Measurements from ENCODE around the gene ARID1A. TPM values are rescaled to one million over a fixed set of nuclear protein-coding genes. Genes with fewer than 3 reads are reported as not detected.
"Not testable (repeated sequence)": the region's sequence is repeated elsewhere in the genome, so short reads cannot be mapped to it uniquely, and the experiment has no call there.

ARID1A gene
- total RNA-seq, 1 donor from 2014 or later, result 160 TPM

DNA sequence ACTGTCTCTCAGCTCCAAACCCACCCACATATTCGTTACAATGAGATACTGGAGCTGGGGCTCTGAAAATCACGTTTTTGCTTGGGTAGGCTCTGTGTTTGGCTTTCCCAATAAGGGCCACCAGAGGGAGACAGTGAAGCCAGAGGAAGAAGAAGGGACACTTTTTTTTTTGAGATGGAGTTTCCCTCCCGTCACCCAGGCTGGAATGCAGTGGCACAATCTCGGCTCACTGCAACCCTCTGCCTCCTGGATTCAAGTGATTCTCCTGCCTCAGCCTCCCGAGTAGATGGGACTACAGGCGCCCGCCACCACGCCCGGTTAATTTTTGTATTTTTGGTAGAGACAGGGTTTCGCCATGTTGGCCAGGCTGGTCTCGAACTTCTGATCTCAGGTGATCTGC, 114.3 kb downstream of the ARID1A start:
- not testable (repeated sequence) for H3K27ac Mint-ChIP-seq; H3K4me1 Mint-ChIP-seq; H3K4me3 Mint-ChIP-seq; H3K9me3 Mint-ChIP-seq; H3K27me3 Mint-ChIP-seq (ENCODE audit: low read depth); H3K36me3 Mint-ChIP-seq
- TF ChIP-seq, protein P1, sequence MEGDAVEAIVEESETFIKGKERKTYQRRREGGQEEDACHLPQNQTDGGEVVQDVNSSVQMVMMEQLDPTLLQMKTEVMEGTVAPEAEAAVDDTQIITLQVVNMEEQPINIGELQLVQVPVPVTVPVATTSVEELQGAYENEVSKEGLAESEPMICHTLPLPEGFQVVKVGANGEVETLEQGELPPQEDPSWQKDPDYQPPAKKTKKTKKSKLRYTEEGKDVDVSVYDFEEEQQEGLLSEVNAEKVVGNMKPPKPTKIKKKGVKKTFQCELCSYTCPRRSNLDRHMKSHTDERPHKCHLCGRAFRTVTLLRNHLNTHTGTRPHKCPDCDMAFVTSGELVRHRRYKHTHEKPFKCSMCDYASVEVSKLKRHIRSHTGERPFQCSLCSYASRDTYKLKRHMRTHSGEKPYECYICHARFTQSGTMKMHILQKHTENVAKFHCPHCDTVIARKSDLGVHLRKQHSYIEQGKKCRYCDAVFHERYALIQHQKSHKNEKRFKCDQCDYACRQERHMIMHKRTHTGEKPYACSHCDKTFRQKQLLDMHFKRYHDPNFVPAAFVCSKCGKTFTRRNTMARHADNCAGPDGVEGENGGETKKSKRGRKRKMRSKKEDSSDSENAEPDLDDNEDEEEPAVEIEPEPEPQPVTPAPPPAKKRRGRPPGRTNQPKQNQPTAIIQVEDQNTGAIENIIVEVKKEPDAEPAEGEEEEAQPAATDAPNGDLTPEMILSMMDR (IDR thresholded peaks at IDR 0.05; ENCODE audit: unreplicated experiment), result peak; percentile 59
- DNase-seq (ENCODE audit: low spot score in 2 of 2, unreplicated experiment in 2 of 2), result peak in 1 of 2 experiments; percentile 55

DNA sequence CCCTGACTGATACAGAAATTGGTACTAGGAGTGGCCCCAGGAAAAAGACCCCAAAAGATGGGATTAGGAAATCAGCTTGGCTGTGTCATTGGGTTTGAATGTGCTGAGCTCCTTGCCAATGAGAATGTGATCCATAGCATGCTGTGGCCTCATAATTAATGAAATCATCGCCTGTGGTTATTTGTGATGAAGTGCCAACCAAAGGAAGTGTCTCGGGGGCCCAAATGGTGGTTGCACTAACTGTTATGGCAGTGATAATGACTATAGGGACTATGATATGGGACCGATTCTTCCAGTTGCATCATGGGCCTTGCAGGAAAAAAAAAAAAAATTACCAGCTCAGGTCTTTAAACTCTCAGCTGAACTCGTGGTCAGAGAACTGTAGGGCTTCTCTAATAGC, 115.2 kb downstream of the ARID1A start:
- Mint-ChIP-seq H3K4me1 (no peaks in the 10 kb centered on the region), H3K27me3 (ENCODE audit: low read depth) (no peaks in the 10 kb centered on the region), H3K4me3 (no peak overlapping the region), H3K36me3 (no peaks in the 10 kb centered on the region), H3K9me3 (no peaks in the 10 kb centered on the region), H3K27ac (no peak overlapping the region)
- TF ChIP-seq, protein P1 (IDR thresholded peaks at IDR 0.05; ENCODE audit: unreplicated experiment), result no peak
- no peak for DNase-seq (ENCODE audit: low spot score in 2 of 2, unreplicated experiment in 2 of 2)

DNA sequence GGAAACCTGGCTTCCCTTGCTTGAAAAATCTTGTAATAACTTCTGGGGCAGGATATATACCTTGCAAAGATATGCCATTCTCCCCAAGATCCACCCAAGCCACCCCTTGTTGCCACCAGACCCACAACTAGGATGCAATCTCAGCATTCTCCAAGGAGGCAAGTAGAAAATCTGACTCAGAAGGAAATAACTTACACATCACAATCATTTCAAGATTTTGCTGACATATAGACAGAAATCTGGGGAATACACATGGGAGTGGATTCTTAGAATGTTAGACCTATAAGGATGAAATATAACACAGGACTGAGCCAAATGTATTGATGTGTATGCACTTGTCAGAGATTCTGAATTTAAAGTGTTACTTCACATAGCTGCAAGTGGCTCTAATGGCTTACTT, 115.9 kb downstream of the ARID1A start:
- TF ChIP-seq, protein P1 (IDR thresholded peaks at IDR 0.05; ENCODE audit: unreplicated experiment), result no peak
- Mint-ChIP-seq H3K4me3 (no peak overlapping the region), H3K27me3 (ENCODE audit: low read depth) (no peaks in the 10 kb centered on the region), H3K4me1 (no peaks in the 10 kb centered on the region), H3K9me3 (no peaks in the 10 kb centered on the region), H3K36me3 (no peaks in the 10 kb centered on the region), H3K27ac (no peak overlapping the region)
- no peak for DNase-seq (ENCODE audit: low spot score in 2 of 2, unreplicated experiment in 2 of 2)

DNA sequence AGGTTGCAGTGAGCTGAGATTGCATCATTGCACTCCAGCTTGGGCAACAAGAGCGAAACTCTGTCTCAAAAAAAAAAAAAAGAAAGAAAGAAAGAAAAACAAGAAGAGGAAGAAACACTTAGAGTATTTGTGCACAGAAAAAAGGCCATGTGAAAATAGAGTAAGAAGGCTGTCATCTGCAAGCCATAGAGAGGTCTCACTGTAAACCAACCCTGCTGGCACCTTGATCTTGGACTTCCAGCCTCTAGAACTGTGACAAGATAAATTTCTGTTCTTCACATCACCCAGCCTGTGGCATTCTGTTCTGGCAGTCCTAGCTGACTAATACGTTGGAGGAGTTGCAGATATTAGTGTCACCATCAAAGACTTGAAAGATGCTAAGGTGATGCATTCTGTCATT, 118.6 kb downstream of the ARID1A start:
- no peak for DNase-seq (ENCODE audit: low spot score in 2 of 2, unreplicated experiment in 2 of 2)
- no peaks in the 10 kb centered on the region for H3K9me3 Mint-ChIP-seq
- TF ChIP-seq, protein P1 (IDR thresholded peaks at IDR 0.05; ENCODE audit: unreplicated experiment), result no peak
- H3K36me3 Mint-ChIP-seq, result peaks cover 4% of the 10 kb centered on the region
- no peak overlapping the region for H3K4me3 Mint-ChIP-seq
- H3K27ac Mint-ChIP-seq, result no peak overlapping the region
- no peaks in the 10 kb centered on the region for H3K4me1 Mint-ChIP-seq
- H3K27me3 Mint-ChIP-seq (ENCODE audit: low read depth), result no peaks in the 10 kb centered on the region

DNA sequence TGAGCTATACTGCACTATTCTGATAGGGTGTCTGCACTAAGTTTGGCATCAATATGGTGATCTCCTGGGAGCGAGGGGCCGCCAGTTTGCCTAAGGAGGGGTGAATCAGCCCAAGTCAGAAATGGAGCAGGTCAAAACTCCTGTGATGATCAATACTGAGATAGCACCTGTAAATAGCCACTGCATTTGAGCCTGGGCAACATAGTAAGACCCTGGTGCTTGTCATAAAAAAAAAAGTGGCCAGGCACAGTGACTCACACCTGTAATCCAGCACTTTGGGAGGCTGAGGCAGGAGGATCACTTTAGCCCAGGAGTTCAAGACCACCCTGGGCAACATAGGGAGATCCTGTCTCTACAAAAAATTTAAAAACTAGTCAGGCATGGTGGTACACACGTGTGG, 119.1 kb downstream of the ARID1A start:
- TF ChIP-seq, protein P1 (IDR thresholded peaks at IDR 0.05; ENCODE audit: unreplicated experiment), result no peak
- Mint-ChIP-seq H3K9me3 (no peaks in the 10 kb centered on the region), H3K36me3 (peaks cover 4% of the 10 kb centered on the region), H3K4me1 (no peaks in the 10 kb centered on the region), H3K4me3 (no peak overlapping the region), H3K27me3 (ENCODE audit: low read depth) (no peaks in the 10 kb centered on the region), H3K27ac (no peak overlapping the region)
- DNase-seq (ENCODE audit: low spot score in 2 of 2, unreplicated experiment in 2 of 2), result no peak

DNA sequence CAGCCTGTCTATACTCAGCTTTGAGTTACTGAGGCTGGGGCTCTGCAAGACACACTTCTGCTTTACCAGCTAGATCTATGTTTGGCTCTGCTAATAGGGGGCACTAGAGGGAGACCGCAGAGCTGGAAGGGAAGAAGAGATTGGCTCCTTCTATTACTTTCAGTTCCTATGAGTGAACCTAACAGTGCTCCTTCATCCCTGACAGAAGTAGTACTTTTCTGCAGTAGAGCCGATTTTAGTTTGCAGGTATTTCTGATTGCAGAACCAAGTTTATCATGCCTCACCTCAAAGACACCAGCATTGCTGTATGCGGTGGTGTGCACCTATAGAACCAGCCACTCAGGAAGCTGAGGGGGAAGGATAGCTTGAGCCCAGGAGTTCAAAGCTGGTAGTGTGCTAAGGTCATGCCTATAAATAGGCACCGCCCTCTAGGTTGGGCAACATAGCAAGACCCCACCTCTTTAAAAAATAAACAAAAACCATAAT, 125.0 kb downstream of the ARID1A start:
- no peaks in the 10 kb centered on the region for H3K27me3 Mint-ChIP-seq (ENCODE audit: low read depth)
- no peak for DNase-seq (ENCODE audit: low spot score in 2 of 2, unreplicated experiment in 2 of 2)
- TF ChIP-seq, protein P1 (IDR thresholded peaks at IDR 0.05; ENCODE audit: unreplicated experiment), result no peak
- no peaks in the 10 kb centered on the region for H3K9me3 Mint-ChIP-seq
- H3K4me3 Mint-ChIP-seq, result no peak overlapping the region
- H3K27ac Mint-ChIP-seq, result no peak overlapping the region
- H3K36me3 Mint-ChIP-seq, result peaks cover 4% of the 10 kb centered on the region
- peaks cover 15% of the 10 kb centered on the region for H3K4me1 Mint-ChIP-seq

All from mesothelial cell of epicardium (in vitro differentiated cells).